GM19239 (cell line): ENCODE measurements around the gene CTSL.
"Not testable (repeated sequence)": the region's sequence is repeated elsewhere in the genome, so short reads cannot be mapped to it uniquely, and the experiment has no call there.

Experiments used
- DNase-seq: peaks from one replicate; pipeline ENCODE4 v3.0.0; 2011; ENCODE audit warnings: low spot score; ENCODE audit not compliant: insufficient read length
- FAIRE-seq: peaks from 2 replicates; lab custom pipeline; 2011; peaks lifted over from hg19 to GRCh38; lab: Jason Lieb, UNC

CTSL gene

DNA sequence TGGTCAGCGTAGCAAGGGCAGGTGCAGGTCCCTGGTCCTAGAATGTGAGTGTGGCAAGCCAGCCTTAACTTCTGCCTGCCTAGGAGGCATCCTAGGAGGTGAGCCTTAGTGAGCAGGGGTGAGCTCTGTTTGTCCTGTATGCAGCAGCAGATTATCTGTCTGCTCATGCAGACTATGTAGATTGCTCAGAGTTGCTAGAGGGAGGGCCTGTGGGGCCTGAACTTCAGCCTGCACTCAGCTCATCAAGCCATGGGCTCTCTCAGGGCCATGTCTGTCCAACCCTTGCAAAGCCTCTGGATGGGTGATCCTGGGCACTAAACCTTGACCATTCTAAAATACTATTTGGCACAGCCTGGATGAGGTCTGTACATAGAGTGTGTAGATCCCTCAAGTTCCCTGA is 8.5 kb upstream of the CTSL start:
- FAIRE-seq (no peak), DNase-seq (no peak)

- no peak for FAIRE-seq
- no peak for DNase-seq
These were observed 7.7 kb upstream of the CTSL start for GRCh38 chr9:87718231-87718630.

- FAIRE-seq, result no peak
- DNase-seq, result no peak
These were observed 6.9 kb upstream of the CTSL start for GRCh38 chr9:87718852-87719612.

DNA sequence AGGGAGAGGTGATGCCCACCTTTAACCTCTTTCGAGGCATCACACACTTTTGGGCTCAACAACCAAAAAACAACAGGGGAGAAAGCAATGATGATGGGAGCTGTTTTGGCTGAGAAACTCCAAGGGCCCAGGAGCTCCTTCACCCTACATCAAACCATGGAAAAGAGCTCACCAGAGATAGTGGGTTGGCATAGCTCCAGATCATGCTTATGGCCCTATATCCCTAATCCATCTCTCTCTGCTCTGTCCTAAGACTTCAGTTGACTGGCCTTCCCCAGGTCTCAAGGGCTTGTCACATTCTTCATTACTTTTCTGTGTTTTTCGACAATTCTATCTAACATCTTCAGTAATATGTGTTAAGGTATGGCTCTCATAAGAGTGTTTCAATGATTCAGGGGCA is 5.7 kb upstream of the CTSL start:
- FAIRE-seq (no peak), DNase-seq (no peak)

- no peak for FAIRE-seq
- DNase-seq, result no peak
These were observed 3.4 kb upstream of the CTSL start for GRCh38 chr9:87722393-87723088.

- FAIRE-seq, result no peak
- no peak for DNase-seq
These were observed 491 bp upstream of the CTSL start for GRCh38 chr9:87725356-87725899.

DNA sequence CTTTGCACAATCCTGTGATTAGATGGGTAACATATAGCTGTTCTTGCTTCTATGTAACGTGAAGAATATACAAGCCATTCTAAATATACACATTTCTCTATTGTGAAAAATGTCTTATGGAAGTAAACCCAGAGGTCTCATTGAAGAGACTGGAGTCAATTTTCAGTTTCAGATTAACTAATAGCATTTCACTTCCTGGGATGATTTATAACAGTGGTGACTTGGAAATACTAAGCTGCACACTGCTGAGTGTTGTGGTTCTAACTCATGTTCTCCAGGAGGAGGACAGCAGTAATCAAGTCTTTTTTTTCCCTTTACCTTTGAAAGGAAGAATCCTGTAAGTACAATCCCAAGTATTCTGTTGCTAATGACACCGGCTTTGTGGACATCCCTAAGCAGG is 3.3 kb downstream of the CTSL start:
- DNase-seq, result no peak
- FAIRE-seq, result no peak

- FAIRE-seq (no peak), DNase-seq (no peak)
These were observed 5.4 kb downstream of the CTSL start for GRCh38 chr9:87731321-87731720.

DNA sequence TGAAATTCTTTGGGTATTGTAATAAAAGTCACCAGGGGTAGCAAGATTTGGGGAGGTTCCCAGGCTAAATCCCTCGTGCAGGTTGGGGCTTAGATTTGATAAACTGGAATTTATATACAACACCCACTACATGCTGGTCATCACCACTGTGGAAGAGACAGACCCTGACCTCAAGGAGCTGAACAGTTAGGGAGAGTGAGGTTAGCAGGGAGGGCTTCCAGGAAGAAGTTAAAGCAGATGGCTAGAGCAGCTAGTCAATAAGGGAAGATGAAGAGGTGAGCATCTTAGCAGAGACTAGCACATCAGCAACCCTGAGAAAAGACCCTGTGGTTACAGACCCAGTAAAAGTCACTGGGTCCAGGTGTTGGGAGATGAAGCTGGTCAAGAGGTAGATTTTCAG is 6.4 kb downstream of the CTSL start:
- FAIRE-seq (no peak), DNase-seq (no peak)

GRCh38 chr9:87732756-87733155 is 6.8 kb downstream of the CTSL start:
- FAIRE-seq (no peak), DNase-seq (no peak)

- DNase-seq, result no peak
- no peak for FAIRE-seq
These were observed 7.5 kb downstream of the CTSL start for GRCh38 chr9:87733273-87734052.

GRCh38 chr9:87734106-87734505 is 8.2 kb downstream of the CTSL start:
- no peak for FAIRE-seq
- DNase-seq, result no peak

- DNase-seq (no peak), FAIRE-seq (no peak)
These were observed 13.6 kb downstream of the CTSL start for GRCh38 chr9:87739546-87739945.

- FAIRE-seq, result no peak
These were observed 14.3 kb downstream of the CTSL start for GRCh38 chr9:87740209-87740608.

GRCh38 chr9:87741326-87741725 is 15.4 kb downstream of the CTSL start:
- FAIRE-seq (no peak), DNase-seq (no peak)

More at GRCh38 chr9:87740209-87740608, 14.3 kb downstream of the CTSL start:
- no peak for DNase-seq

- DNase-seq (no peak), FAIRE-seq (no peak)
These were observed 16.0 kb downstream of the CTSL start for GRCh38 chr9:87741891-87742290.

DNA sequence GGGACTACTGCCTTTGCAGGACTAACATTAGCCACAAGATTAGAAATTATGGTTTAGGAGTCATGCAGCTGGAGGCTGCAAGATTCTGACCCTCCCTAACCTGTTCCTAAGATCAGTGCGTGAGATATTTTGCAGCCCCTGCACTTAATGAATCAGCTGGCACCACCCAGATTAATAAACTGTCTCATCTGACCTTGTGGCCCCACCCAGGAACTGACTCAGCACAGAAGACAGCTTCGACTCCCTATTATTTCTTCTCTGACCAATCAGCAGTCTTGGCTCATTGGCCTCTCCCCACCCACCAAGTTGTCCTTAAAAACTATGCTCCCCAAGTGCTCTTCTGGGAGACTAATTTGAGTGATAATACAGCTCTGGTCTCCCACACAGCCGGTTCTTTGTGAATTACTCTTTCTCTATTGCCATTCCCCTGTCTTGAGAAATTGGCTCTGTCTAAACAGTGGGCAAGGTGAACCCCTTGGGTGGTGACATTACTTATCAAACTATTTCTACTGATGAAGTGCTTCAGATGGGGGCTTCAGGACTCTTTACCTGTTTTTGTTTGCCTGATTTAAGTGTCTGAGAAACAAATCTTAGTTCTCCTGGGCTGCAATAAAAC is 17.0 kb downstream of the CTSL start:
- no peak for FAIRE-seq
- no peak for DNase-seq

- FAIRE-seq, DNase-seq: not testable (repeated sequence)
These were observed 18.3 kb downstream of the CTSL start for GRCh38 chr9:87744247-87744646.

GRCh38 chr9:87746186-87746585 is 20.3 kb downstream of the CTSL start:
- no peak for DNase-seq
- no peak for FAIRE-seq

GRCh38 chr9:87748881-87749280 is 23.0 kb downstream of the CTSL start:
- FAIRE-seq, result no peak
- no peak for DNase-seq
